Measurements from ENCODE around the gene FLT3LG. TPM values are rescaled to one million over a fixed set of nuclear protein-coding genes. Genes with fewer than 3 reads are reported as not detected.
A peak's percentile ranks its signal among the peaks of the same experiment; 100 is the strongest.

The FLT3LG gene
- total and polyA plus RNA-seq, 9 of the 15 experiments (the other 6 are each of a cell fraction or from before 2014, with no cell fraction given), result 0.31 to 6.4 (median 1.1) TPM

- TF ChIP-seq GTF3C2 (IDR thresholded peaks at IDR 0.05; ENCODE audit: borderline replicate concordance, extremely low read depth, insufficient read length) (no peak), ZNF384 (IDR thresholded peaks at IDR 0.05; ENCODE audit: low read depth, low read length) (no peak), ZNF274 (IDR thresholded peaks at IDR 0.05; ENCODE audit: borderline replicate concordance, low read depth, low read length) (no peak), ZBTB7A (IDR thresholded peaks at IDR 0.05; ENCODE audit: borderline replicate concordance, control insufficient read depth, low read depth, low read length) (no peak), AFF1 (IDR thresholded peaks at IDR 0.05; ENCODE audit: low read depth in 1 of 2, partially characterized antibody in 2 of 2) (no peak), USF2 (CRISPR knock-in tag; IDR thresholded peaks at IDR 0.05) (no peak), PML (IDR thresholded peaks at IDR 0.05; ENCODE audit: low read length) (peak; percentile 88), DDX20 (tag; IDR thresholded peaks at IDR 0.05; ENCODE audit: low read depth) (no peak), RBM25 (IDR thresholded peaks at IDR 0.05; ENCODE audit: low read depth, low read length, severe bottlenecking) (no peak), POLR2AphosphoS5 (IDR thresholded peaks at IDR 0.05; ENCODE audit: control insufficient read depth, insufficient read depth, low read depth, low read length) (peak; percentile 75), BRF2 (IDR thresholded peaks at IDR 0.05; ENCODE audit: borderline replicate concordance, insufficient read depth, insufficient read length) (no peak), ZBTB49 (CRISPR knock-in tag; IDR thresholded peaks at IDR 0.05; ENCODE audit: borderline replicate concordance) (no peak), XRCC3 (IDR thresholded peaks at IDR 0.05) (no peak), OTX1 (CRISPR knock-in tag; IDR thresholded peaks at IDR 0.05) (0 out of 2 replicates have a peak, but pooled peaks have one; percentile 40)
Observed at GRCh38 chr19:49492573-49493405, 18.8 kb downstream of the FLT3LG start (continued).
